Transverse colon (tissue), 4 donors: Measurements from ENCODE around the gene TIMELESS. TPM values are rescaled to one million over a fixed set of nuclear protein-coding genes. Genes with fewer than 3 reads are reported as not detected.

ENCODE experiments used
- DNase-seq: peaks from one replicate; pipeline ENCODE4 v3.0.0-alpha.2; 2019
- H3K27ac ChIP-seq, 4 donors: fragments of 200-600 bp; sonication (generic); 2 replicates each; pipeline ENCODE4 v1.5.1; 2016 to 2018; ENCODE audit warnings: inconsistent platforms in 4 of 4
- H3K27me3 ChIP-seq: fragments of 200-600 bp; sonication (generic); 2 replicates; pipeline ENCODE4 v1.5.1; 2017; ENCODE audit warnings: inconsistent platforms
- H3K36me3 ChIP-seq, 4 donors: fragments of 200-600 bp; sonication (generic); 2 replicates each; pipeline ENCODE4 v1.5.1; 2017 to 2019; ENCODE audit warnings: inconsistent platforms in 4 of 4
- H3K4me1 ChIP-seq, 4 donors: fragments of 200-600 bp; sonication (generic); 2 replicates each; pipeline ENCODE4 v1.5.1; 2017 to 2020; ENCODE audit warnings: inconsistent platforms in 4 of 4
- H3K4me3 ChIP-seq, 4 donors: fragments of 200-600 bp; sonication (generic); 1 replicate in 1 of 4; 2 replicates in 3 of 4; pipeline versions ENCODE4 v1.5.1 to v1.6.1; 2017 to 2019; ENCODE audit warnings: inconsistent platforms in 4 of 4
- H3K9me3 ChIP-seq, 2 donors: fragments of 200-600 bp; sonication (generic); 2 replicates each; pipeline ENCODE4 v1.5.1; 2017 to 2019; ENCODE audit warnings: inconsistent platforms in 2 of 2
- EP300 ChIP-seq: sonication (generic); formaldehyde crosslinking; IDR thresholded peaks from one replicate; pipeline ENCODE4 v1.6.1; 2017; ENCODE audit warnings: antibody characterized with exemption, low read depth
- POLR2A ChIP-seq: fragments of 450-650 bp; IDR thresholded peaks from one replicate; pipeline ENCODE4 v1.6.1; 2016; ENCODE audit warnings: antibody characterized with exemption, mild to moderate bottlenecking, moderate library complexity
- POLR2AphosphoS5 ChIP-seq, 3 donors: sonication (generic); formaldehyde crosslinking; IDR thresholded peaks; one replicate each; pipeline ENCODE4 v1.6.1; 2016; ENCODE audit warnings: antibody characterized with exemption in 3 of 3
- WGBS, 2 donors: methylation state at CpG; one replicate each; pipeline ENCODE4 v1.1.5; 2018; ENCODE audit warnings: low coverage in 1 of 2; 5-methylcytosine and 5-hydroxymethylcytosine counted together
- in situ Hi-C, 4 donors: fragments of 200-750 bp; cut with MboI; loops; one replicate each; pipeline versions ENCODE4 v1.15.0 to v1.15.1; 2017; ENCODE audit warnings: low sequenced_read_pairs in 3 of 4, low pct_ligation_motif_present in 1 of 4, low pct_unique_long_range_greater_than_20kb in 1 of 4
- intact Hi-C: fragments of 100-400 bp; cut with DNase I; formaldehyde crosslinking; loops from one replicate; pipeline ENCODE4 v1.15.1; 2023; ENCODE audit warnings: low total_unique reads
- total RNA-seq, 4 donors: library from RNA; depleted of rRNA; stranded (reverse); fragments of >200 nt; gene quantifications; one replicate each; pipeline ENCODE4 v1.1.0, GENCODE V29; 2016
- TF ChIP-seq, protein P1 (sequence below), 5 experiments: fragments of 200-600 bp in 3 of 5; fragments of 450-650 bp in 2 of 5; sonication (generic) in 3 of 5; IDR thresholded peaks; 1 replicate in 2 of 5; 2 replicates in 3 of 5; pipeline ENCODE4 v1.5.1; 2016 to 2017; ENCODE audit warnings: antibody characterized with exemption in 5 of 5, inconsistent platforms in 3 of 5, mild to moderate bottlenecking in 2 of 5, moderate library complexity in 1 of 5

The TIMELESS gene
- total RNA-seq, 4 donors from 2014 or later: 0.75 to 7.8 (median 3.9) TPM

DNA sequence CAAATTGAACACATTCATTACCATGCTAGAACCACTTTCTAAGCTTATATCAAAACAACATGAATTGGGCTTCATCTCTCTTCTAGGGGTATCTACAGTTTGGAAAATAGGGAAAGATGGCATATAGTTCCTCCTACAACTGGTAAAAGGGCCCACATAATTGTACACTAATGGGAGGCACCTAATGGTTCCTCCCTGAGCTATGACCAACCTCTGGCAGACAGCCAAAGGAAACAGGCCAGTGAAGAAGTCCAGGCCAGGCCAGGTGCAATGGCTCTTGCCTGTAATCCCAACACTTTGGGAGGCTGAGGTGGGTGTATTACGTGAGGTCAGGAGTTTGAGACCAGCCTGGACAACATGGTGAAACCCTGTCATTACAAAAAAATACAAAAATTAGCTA is 63.4 kb downstream of the TIMELESS start:
- in situ Hi-C loops: no loop called here
- 96% methylated on average over 1 of the region's 1 CpG; no CpG with 5 or more reads in 1 of the 2 donors for WGBS, 2 donors

GRCh38 chr12:56382611-56383010 is 66.6 kb downstream of the TIMELESS start:
- intact Hi-C loops: no loop called here
- H3K4me3 ChIP-seq: no peak overlapping the region
- TF ChIP-seq EP300: no peak
- no peak for TF ChIP-seq POLR2AphosphoS5 (IDR thresholded peaks at IDR 0.05)
- TF ChIP-seq POLR2A: no peak
- TF ChIP-seq, protein P1, sequence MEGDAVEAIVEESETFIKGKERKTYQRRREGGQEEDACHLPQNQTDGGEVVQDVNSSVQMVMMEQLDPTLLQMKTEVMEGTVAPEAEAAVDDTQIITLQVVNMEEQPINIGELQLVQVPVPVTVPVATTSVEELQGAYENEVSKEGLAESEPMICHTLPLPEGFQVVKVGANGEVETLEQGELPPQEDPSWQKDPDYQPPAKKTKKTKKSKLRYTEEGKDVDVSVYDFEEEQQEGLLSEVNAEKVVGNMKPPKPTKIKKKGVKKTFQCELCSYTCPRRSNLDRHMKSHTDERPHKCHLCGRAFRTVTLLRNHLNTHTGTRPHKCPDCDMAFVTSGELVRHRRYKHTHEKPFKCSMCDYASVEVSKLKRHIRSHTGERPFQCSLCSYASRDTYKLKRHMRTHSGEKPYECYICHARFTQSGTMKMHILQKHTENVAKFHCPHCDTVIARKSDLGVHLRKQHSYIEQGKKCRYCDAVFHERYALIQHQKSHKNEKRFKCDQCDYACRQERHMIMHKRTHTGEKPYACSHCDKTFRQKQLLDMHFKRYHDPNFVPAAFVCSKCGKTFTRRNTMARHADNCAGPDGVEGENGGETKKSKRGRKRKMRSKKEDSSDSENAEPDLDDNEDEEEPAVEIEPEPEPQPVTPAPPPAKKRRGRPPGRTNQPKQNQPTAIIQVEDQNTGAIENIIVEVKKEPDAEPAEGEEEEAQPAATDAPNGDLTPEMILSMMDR (IDR thresholded peaks at IDR 0.05): no peak
- H3K9me3 ChIP-seq: no peaks in the 10 kb centered on the region
- no peaks in the 10 kb centered on the region for H3K36me3 ChIP-seq
- H3K4me1 ChIP-seq: no peaks in the 10 kb centered on the region
- in situ Hi-C loops: no loop called here
- 89 to 92% methylated on average over 16 of the region's 16 CpGs for WGBS, 2 donors
- DNase-seq: no peak
- H3K27me3 ChIP-seq: no peaks in the 10 kb centered on the region
- H3K27ac ChIP-seq: no peak overlapping the region

More for the DNA sequence above, 63.4 kb downstream of the TIMELESS start:
- H3K4me3 ChIP-seq: no peak overlapping the region
- H3K27me3 ChIP-seq: no peaks in the 10 kb centered on the region
- H3K9me3 ChIP-seq: no peaks in the 10 kb centered on the region
- H3K4me1 ChIP-seq: no peaks in the 10 kb centered on the region
- H3K27ac ChIP-seq: no peak overlapping the region
- intact Hi-C loops: no loop called here
- DNase-seq: no peak
- TF ChIP-seq, protein P1 (IDR thresholded peaks at IDR 0.05): no peak
- TF ChIP-seq POLR2A (no peak), POLR2AphosphoS5 (IDR thresholded peaks at IDR 0.05) (no peak), EP300 (no peak)
- H3K36me3 ChIP-seq: no peaks in the 10 kb centered on the region

DNA sequence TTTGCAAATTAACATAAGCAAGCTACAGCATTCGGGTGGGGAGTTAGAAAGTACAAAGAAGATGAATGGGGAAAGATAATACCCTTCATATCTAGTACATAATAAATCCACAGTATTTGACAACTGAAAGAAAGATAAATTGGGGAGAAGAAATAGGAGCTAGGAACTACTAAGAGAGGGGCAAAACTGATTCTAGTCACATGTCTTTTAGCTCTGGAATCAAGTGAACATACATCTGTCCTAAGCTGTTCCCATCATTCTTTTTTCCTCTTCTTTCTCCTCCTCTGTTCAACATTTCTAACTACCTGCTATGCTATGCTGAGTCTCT is 71.3 kb downstream of the TIMELESS start:
- in situ Hi-C loops: no loop called here

GRCh38 chr12:56377310-56377988 is 71.8 kb downstream of the TIMELESS start:
- H3K36me3 ChIP-seq: no peaks in the 10 kb centered on the region
- no peak overlapping the region for H3K4me3 ChIP-seq
- in situ Hi-C loops (no loop called here), intact Hi-C loops (no loop called here)
- no peaks in the 10 kb centered on the region for H3K27me3 ChIP-seq
- no peaks in the 10 kb centered on the region for H3K9me3 ChIP-seq
- DNase-seq: no peak
- TF ChIP-seq EP300 (no peak), POLR2AphosphoS5 (IDR thresholded peaks at IDR 0.05) (no peak), POLR2A (no peak)
- TF ChIP-seq, protein P1 (IDR thresholded peaks at IDR 0.05): no peak
- H3K4me1 ChIP-seq: no peaks in the 10 kb centered on the region
- WGBS, 2 donors: 78 to 86% methylated on average over 3 to 4 of the region's 4 CpGs
- no peak overlapping the region for H3K27ac ChIP-seq

More for the DNA sequence above, 71.3 kb downstream of the TIMELESS start:
- no peaks in the 10 kb centered on the region for H3K27me3 ChIP-seq
- no peak for DNase-seq
- no peak overlapping the region for H3K27ac ChIP-seq
- TF ChIP-seq POLR2AphosphoS5 (IDR thresholded peaks at IDR 0.05) (no peak), EP300 (no peak), POLR2A (no peak)
- TF ChIP-seq, protein P1 (IDR thresholded peaks at IDR 0.05): no peak
- no peaks in the 10 kb centered on the region for H3K9me3 ChIP-seq
- intact Hi-C loops: no loop called here
- 45 to 50% methylated on average over 1 of the region's 1 CpG for WGBS, 2 donors
- no peaks in the 10 kb centered on the region for H3K36me3 ChIP-seq
- H3K4me3 ChIP-seq: no peak overlapping the region
- H3K4me1 ChIP-seq: no peaks in the 10 kb centered on the region
